Stomach (tissue), 4 donors: ENCODE results near the gene GPR101.

Experiments used
- CTCF ChIP-seq, 7 experiments: fragments of 450-650 bp in 4 of 7; fragments of 200-600 bp in 3 of 7; sonication (generic) in 3 of 7; IDR thresholded peaks; one replicate each; pipeline ENCODE4 v1.5.1; 2016 to 2019; ENCODE audit warnings: antibody characterized with exemption in 7 of 7, control low read depth in 2 of 7, mild to moderate bottlenecking in 1 of 7
- POLR2A ChIP-seq, 4 donors: fragments of 450-650 bp; IDR thresholded peaks; one replicate each; pipeline ENCODE4 v1.6.1; 2016; ENCODE audit warnings: antibody characterized with exemption in 4 of 4, control low read depth in 2 of 4, mild to moderate bottlenecking in 1 of 4, moderate library complexity in 1 of 4
- POLR2AphosphoS5 ChIP-seq, 3 donors: sonication (generic); formaldehyde crosslinking; IDR thresholded peaks; one replicate each; pipeline ENCODE4 v1.6.1; 2016; ENCODE audit warnings: antibody characterized with exemption in 3 of 3

DNA sequence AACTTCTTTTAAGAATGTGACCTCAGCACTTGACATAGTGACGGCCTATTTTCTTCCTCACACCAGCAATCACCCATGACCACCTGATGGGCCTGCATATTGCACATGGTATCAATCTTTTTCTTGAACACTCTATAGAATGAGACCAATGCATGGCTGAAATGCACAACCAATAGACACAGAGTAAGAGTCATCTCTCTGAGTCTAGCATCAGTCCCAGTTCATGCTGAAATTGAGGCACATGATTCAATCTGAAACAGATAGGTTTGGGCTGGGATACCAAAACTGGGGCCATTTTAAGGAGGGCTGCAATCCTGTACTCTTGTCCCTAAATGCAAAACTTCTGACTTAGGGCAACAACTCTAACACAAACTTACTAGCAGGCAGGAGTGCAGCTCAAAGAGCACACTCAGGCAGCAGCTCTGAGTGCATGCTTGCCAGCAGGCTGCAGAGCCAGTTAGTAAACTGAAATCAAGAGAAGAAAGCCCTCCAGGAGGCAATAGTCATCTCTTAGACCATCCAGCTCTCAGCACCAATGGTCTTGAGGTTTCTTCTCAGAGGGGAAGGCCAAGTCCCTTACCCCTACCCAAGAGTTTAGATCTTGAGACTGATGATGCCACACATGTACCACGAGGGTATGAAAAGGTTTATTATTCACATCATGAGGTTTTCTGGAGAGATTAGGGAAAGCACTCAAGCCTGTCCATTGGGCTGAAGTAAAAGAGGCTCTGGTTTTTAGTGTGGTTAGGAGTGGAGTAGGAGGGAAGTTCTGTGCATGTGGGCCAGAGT lies 24.7 kb upstream of the GPR101 start:
- TF ChIP-seq CTCF (IDR thresholded peaks at IDR 0.05), result no peak
- no peak for TF ChIP-seq POLR2AphosphoS5 (IDR thresholded peaks at IDR 0.05)
- no peak for TF ChIP-seq POLR2A (IDR thresholded peaks at IDR 0.05)
